ENCODE data around the gene DDX18. TPM values are rescaled to one million over a fixed set of nuclear protein-coding genes. Genes with fewer than 3 reads are reported as not detected.

The DDX18 gene
- total and polyA plus RNA-seq, 10 of the 15 experiments (the other 5 are each of a cell fraction or from before 2014, with no cell fraction given): 54.3 to 110 (median 74.9) TPM

DNA sequence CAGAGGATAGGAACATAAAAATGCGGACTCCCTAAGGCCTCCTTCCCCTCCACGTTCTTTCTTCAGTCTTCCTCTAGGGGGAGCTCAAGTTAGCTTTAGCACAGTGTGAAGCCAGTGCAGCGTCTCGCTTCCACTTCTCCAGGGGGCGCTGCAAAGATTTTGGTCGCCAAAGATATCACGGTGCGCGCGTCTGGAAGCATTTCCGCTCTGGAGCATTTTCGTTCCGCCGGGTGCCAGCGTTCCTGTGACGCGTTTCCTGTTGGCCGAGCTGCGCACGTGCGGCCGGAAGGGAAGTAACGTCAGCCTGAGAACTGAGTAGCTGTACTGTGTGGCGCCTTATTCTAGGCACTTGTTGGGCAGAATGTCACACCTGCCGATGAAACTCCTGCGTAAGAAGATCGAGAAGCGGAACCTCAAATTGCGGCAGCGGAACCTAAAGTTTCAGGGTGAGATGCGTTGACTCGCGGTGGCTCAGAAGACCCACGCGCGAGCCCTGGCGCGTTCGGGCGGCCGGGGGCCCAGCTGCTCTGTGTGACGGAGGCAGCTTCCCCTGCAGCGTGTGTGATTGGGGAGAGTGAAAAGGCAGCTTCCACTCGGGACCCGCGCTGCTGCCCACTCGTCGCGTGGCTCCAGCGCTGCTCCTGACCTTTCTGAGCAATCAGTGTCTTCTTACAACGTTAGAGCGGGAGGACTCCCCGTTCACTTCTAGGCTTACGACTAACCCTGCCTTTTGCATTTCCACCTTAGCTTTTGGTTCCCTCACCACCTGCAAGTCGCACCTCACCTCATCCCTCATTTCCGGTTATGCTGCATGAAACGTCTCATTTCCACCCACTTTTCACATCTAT, at the start of gene DDX18 (continued):
- peak; percentile 90 for TF ChIP-seq MAX (IDR thresholded peaks at IDR 0.05; ENCODE audit: low read depth, low read length)
- 0 out of 2 replicates have a peak, but pooled peaks have one; percentile 35 for TF ChIP-seq HDGF (IDR thresholded peaks at IDR 0.05)
- no peak for TF ChIP-seq KAT2A (conservative IDR thresholded peaks at IDR 0.05; ENCODE audit: control insufficient read depth, low read depth, low read length)
- peak; percentile 2 for TF ChIP-seq PBX3 (IDR thresholded peaks at IDR 0.05; ENCODE audit: insufficient replicate concordance, low read depth, low read length)
- peak; percentile 96 for TF ChIP-seq GABPA (IDR thresholded peaks at IDR 0.05; ENCODE audit: low read depth)
- peak; percentile 45 for TF ChIP-seq NR2F1 (conservative IDR thresholded peaks at IDR 0.05)
- TF ChIP-seq HDAC6 (IDR thresholded peaks at IDR 0.05; ENCODE audit: unreplicated experiment): peak; percentile 23
- peak; percentile 96 for TF ChIP-seq POLR2AphosphoS5 (IDR thresholded peaks at IDR 0.05; ENCODE audit: low read length)
- no peak for TF ChIP-seq NFYA (IDR thresholded peaks at IDR 0.05; ENCODE audit: borderline replicate concordance, low read depth, low read length)
- TF ChIP-seq SREBF1 (IDR thresholded peaks at IDR 0.05; ENCODE audit: low read length): no peak
- TF ChIP-seq, protein P1, sequence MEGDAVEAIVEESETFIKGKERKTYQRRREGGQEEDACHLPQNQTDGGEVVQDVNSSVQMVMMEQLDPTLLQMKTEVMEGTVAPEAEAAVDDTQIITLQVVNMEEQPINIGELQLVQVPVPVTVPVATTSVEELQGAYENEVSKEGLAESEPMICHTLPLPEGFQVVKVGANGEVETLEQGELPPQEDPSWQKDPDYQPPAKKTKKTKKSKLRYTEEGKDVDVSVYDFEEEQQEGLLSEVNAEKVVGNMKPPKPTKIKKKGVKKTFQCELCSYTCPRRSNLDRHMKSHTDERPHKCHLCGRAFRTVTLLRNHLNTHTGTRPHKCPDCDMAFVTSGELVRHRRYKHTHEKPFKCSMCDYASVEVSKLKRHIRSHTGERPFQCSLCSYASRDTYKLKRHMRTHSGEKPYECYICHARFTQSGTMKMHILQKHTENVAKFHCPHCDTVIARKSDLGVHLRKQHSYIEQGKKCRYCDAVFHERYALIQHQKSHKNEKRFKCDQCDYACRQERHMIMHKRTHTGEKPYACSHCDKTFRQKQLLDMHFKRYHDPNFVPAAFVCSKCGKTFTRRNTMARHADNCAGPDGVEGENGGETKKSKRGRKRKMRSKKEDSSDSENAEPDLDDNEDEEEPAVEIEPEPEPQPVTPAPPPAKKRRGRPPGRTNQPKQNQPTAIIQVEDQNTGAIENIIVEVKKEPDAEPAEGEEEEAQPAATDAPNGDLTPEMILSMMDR (IDR thresholded peaks at IDR 0.05 in 2 of 3, conservative IDR thresholded peaks at IDR 0.05 in 1 of 3; ENCODE audit: control insufficient read depth in 2 of 3, extremely low read depth in 1 of 3, insufficient read depth in 1 of 3, low read depth in 3 of 3, low read length in 3 of 3): peak; percentile 98 to 100 (median 100); a peak in 5 of 6 replicates
- peak; percentile 37 for TF ChIP-seq SP1 (IDR thresholded peaks at IDR 0.05; ENCODE audit: low read depth, low read length)
- TF ChIP-seq, protein P2, sequence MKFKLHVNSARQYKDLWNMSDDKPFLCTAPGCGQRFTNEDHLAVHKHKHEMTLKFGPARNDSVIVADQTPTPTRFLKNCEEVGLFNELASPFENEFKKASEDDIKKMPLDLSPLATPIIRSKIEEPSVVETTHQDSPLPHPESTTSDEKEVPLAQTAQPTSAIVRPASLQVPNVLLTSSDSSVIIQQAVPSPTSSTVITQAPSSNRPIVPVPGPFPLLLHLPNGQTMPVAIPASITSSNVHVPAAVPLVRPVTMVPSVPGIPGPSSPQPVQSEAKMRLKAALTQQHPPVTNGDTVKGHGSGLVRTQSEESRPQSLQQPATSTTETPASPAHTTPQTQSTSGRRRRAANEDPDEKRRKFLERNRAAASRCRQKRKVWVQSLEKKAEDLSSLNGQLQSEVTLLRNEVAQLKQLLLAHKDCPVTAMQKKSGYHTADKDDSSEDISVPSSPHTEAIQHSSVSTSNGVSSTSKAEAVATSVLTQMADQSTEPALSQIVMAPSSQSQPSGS (IDR thresholded peaks at IDR 0.05; ENCODE audit: low read length): peak; percentile 81
- peak; percentile 64 for TF ChIP-seq ZNF24 (IDR thresholded peaks at IDR 0.05)
- TF ChIP-seq EP300 (IDR thresholded peaks at IDR 0.05; ENCODE audit: borderline replicate concordance in 1 of 2, control insufficient read depth in 1 of 2, low read depth in 2 of 2, low read length in 2 of 2): peak in 1 of 2 experiments; percentile 42; a peak in 2 of 4 replicates
- TF ChIP-seq ZSCAN29 (IDR thresholded peaks at IDR 0.05): no peak
- TF ChIP-seq NR2C1 (IDR thresholded peaks at IDR 0.05): peak; percentile 73
- TF ChIP-seq BRCA1 (IDR thresholded peaks at IDR 0.05; ENCODE audit: low read depth, low read length): no peak
- peak; percentile 71 for TF ChIP-seq SKIL (IDR thresholded peaks at IDR 0.05; ENCODE audit: low read depth, poor library complexity, severe bottlenecking)
- peak; percentile 42; the same call in 1 of the 2 replicates for TF ChIP-seq NRF1 (conservative IDR thresholded peaks at IDR 0.05; ENCODE audit: low read depth, low read length)
